Measurements from ENCODE around the gene FXYD7.
"Not testable (repeated sequence)": the region's sequence is repeated elsewhere in the genome, so short reads cannot be mapped to it uniquely, and the experiment has no call there.

The FXYD7 gene

DNA sequence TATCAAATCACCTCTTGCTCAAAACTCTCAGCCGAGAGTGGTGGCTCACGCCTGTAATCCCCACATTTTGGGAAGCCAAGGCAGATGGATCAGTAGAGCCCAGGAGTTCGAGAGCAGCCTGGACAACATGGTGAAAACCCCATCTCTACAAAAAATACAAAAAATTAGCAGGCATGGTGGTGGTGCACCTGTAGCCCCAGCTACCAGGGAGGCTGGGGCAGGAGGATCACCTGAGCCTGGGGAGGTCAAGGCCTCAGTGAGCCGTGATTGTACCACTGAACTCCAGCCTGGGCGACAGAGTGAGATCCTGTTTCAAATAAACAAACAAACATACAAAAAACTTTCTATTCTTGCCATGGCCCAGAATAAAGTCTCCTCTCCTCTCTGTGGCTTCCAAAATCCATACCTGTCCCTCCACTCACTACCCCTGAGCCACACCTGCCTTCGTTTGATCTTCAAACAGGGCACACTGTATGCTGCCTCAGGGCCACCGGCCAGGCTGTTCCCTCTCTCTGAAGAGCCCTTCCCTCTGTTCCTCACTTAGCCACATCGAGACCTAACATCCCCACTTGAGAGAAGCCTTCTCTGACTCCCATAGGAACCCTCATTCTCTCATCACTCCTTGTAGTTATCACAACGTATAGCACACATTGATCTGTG, 14.5 kb upstream of the FXYD7 start:
- DNase-seq, result no peak

GRCh38 chr19:35129724-35130274, 13.3 kb upstream of the FXYD7 start:
- not testable (repeated sequence) for DNase-seq

DNA sequence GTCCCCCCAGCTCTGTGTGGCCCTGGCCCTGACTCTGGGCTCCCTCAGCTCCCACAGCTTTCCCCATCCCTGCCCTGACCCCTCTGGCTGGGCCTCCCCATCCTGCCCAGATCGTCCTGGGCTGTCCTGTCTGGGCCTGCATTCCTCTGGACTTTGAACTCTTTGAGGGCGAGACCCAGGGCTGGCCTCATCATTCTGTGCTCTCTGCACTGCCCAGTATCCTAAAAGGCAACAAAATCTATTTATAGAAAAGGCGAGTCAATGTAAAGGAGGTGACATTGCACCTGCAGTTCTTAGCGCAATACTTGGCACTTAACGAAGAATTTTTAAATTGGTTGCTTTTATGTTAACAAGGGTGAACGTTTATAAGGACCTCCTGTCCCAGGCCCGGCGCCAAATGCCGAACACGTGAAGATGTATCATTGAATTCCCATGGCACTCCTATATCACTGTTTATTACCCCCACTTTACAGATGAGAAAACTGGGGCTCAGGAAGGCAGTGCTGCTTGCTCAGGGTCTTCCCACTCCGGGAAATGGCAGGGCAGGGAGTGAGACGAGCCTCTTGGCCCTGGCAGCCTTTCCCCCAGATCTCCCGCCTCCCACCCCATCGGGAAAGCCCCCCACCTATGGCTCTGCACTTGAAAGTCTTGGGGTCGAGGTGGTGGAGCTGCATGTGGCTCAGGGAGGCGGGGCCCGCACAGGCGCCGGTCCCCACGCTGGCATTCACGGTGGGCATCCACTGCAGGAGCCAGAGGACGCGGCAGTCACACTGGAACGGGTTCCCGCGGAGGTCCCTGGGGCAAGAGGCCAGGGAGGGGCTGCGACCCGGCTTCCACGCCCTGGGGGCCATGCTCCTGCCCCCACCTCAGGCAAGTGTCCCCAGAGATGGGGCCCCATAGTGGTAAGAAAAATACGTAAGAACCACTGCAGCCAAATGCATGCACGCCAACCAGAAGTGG, 12.0 kb upstream of the FXYD7 start:
- DNase-seq, result no peak

DNA sequence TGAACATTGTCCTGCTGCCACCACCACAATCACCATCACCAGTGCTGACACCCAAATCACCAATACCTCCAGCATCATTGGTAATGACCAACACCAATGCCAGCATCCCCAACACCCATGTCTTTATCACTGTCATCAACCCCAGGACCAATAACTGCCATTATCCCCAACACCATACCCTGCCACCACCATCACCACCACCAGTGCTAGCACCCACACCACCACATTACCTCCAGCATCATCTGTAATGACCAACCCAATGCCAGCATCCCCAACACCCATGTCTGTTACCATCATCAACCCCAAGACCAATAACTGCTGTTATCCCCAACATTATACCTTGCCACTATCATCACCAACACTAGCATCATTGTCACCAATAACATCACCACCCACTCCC, 10.8 kb upstream of the FXYD7 start:
- no peak for DNase-seq

- DNase-seq, result no peak
Measured at GRCh38 chr19:35133826-35134225, 9.2 kb upstream of the FXYD7 start.

DNA sequence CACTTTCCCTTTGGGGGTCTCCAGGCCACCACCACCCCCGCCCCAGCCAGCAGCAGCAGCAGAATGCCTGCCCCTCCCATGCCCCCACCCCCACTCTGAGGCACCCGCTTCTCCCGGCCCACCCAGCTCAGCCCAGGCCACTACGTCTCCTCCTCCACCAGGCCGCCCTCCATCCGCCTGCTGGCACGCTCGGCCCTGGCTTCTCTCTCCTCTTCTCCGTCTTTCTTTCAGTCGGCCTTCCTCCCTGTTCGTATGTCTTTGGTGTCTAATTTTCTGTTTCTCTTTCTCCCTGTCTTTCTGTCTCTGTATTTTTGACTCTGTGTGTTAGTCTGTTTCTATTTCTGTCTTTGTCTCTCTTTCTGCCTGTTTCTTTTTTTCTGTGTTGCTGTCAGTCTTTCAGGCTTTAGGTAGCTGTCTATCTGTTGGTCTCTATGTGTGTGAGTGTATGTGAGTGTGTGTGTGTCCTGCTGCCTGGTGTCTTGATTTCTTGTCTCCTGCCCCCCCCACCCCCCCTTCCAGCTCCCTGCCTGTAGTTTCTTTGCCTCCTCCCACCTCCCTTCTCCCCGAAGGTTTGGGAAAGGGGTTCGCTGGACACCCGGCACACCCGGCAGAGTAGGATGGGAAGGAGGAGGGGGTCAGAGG, 8.3 kb upstream of the FXYD7 start, which contains the start of gene LGI4:
Gene LGI4, minus strand, starts transcription at position 459 of the 642 bp plus-strand sequence. Its CDS starts 379 bp downstream, at position 80.
- DNase-seq, result no peak

- peak; percentile 53 for DNase-seq
Measured at GRCh38 chr19:35135389-35135909, 7.6 kb upstream of the FXYD7 start.

DNA sequence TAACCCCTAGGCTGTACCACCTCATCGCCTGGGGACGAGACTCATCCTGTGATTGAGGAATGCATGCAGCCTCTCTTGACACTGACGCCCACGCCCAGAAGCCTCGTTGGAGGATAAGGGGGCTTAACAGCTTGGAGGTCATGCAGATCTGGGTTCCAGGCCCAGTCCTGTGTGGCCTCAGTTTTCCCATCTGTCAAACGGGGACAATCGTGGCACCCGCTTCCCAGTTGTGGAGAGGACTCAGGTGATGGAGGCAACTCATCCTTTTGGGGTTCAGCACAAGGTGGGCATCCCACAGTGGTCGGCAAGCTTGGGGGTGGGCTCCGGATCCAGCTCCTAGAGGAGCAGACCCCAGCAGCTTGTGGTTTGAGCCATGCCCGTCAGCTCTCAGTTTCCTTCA, 6.8 kb upstream of the FXYD7 start:
- no peak for DNase-seq

DNA sequence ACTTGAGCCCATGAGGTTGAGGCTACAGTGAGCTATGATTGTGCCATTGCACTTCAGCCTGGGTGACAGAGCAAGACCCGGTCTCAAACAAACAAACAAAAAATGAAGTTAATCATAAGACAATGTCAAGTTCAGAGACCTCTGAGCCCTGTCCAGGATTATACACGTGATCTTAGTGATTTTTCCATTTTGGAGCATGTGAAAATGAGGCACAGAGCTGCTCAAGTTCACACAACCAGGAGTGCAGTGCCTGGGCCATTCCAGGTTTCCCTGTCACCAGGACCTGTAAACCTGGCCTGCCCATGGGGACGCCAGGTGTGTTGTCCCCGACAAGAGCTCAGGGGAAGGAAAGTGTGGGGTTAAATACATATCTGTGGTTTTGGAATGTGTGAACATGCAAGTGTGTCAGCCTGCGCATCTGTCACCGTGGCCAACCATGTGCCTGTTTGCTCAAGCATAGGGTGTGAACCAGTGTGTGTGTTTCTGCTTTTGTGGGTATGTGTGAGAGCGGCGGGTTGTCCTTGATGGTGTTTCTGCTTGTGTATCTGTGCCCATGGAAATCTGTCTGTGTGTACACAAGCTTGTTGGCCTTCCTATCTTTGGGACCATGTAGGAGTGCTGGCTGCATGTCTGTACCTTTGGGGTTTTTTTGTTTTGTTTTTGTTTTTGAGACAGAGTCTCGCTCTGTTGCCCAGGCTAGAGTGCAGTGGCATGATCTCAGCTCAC, 5.9 kb upstream of the FXYD7 start:
- DNase-seq, result no peak

DNA sequence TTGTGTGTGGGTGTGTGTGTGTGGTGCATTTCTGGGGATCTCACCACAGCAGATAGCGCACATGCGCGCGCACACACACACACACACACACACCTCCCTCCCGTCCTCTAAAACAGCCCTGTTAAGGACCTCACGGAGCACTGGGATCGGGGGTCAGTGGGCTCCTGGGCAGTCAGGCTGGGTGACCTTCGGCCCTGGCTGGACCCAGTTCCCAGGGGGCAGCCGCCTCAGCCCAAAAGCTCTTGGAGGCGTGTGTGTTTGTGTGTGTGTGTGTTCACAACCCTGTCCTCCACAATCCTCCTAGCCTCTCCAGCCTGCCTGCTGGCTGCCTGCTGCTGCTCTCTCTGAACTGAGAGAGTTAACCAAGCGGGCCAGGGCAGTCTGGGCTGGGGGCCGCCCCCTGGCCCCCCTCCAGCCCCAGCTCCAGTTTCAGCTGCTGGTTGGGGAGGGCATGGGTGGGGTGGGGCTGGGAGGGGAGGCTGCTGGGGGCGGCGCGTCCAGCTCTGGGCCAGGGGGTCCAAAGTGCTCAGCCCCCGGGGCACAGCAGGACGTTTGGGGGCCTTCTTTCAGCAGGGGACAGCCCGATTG, 4.7 kb upstream of the FXYD7 start, which contains the start of gene FXYD1:
Gene FXYD1, plus strand, starts transcription at position 520 of the 588 bp plus-strand sequence. CDS start 1,256 bp downstream, outside the sequence.
- no peak for DNase-seq

DNA sequence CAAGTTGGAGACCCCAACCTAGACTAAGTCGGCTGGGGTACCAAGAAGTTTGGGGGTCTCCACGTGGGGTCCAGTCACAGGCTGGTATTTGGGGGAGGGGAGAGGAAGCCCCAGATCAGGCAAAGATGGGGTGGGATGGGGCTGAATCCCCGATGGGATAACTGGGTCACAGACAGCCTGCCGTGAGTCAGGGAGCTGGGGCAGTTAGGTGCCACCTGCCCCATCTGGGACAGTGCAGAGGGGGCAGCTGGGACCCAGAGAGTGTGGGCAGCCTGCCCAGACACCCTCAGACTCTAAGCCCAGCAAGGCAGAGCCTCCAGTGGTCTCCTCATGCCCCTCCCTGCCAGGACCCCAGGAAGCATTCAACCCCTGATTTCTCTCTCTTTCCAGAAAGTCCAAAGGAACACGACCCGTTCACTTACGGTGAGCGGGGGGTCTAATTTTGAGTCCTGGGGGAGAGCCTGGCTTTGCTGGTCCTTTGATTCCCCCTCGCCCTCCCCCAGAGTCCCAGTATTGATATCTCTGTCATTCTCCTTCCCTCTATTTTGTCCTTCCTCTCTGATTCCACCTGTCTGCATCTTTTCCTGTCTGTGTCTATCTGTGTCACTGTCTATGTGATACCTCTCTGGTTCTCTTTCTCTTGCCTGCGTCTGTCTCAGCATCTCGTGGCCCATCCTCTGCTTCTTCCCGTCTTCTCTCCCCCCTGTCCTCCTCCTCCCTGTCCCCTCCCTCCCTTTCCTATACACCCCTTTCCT, 2.7 kb upstream of the FXYD7 start:
- DNase-seq, result no peak

DNA sequence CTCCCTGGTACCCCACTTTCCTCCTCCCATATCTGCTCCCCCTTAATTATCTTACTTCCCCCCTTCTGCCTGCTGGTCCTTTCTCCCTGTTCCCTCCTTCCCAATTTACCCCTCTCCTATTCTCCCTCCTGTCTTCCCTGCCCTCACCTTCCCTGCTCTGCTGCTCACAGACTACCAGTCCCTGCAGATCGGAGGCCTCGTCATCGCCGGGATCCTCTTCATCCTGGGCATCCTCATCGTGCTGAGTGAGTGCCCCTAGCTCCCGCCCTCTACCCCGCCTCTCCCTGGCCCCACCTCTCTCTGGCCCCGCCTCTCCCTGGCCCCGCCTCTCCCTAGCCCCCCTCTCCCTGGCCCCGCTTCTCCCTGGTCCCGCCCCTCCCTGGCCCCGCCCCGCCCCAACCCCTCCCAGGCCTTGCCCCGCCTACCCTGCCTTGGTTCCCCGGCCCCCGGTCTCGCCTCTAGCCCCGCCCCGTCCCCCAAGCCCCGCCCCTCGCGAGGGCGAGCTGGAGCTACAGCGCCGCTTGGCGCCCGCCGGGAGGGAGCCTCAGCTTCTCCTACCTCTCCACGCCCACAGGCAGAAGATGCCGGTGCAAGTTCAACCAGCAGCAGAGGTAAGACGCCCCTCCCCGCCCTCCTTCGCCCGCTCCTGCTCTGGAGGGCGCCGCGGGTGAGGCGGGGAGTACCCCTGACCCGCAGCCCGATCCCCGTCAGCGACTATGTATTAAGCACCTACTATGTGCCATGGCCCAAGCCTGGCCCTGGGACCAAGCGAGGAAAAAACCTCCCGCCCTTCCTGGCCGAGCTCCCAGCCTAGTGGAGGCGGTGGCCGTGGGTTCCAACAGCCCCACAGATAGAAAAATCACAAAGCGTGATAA, 1.9 kb upstream of the FXYD7 start:
- peak; percentile 87 for DNase-seq

- DNase-seq, result no peak
Measured at GRCh38 chr19:35141837-35142605, 1.0 kb upstream of the FXYD7 start.

GRCh38 chr19:35142606-35143230, 337 bp upstream of the FXYD7 start:
- DNase-seq, result peak; percentile 38

- no peak for DNase-seq
Measured at GRCh38 chr19:35143818-35144217, 763 bp downstream of the FXYD7 start.

DNA sequence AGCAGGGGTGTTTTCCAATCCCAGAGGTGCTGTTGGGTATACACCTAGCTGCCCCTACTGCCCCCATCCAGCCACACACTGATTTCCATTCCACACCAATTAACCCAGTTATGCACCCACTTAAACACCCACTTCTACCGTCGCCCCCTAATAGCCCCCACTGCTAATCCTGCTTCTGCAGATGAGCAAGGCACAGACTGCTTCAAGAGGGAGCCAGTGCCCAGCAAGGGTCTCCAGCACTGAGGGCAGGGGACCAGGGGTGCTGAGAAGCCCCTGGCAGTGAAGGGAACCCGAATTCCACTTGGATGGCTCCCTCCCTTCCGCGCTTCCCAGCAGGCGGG, 1.2 kb downstream of the FXYD7 start:
- DNase-seq, result no peak

DNA sequence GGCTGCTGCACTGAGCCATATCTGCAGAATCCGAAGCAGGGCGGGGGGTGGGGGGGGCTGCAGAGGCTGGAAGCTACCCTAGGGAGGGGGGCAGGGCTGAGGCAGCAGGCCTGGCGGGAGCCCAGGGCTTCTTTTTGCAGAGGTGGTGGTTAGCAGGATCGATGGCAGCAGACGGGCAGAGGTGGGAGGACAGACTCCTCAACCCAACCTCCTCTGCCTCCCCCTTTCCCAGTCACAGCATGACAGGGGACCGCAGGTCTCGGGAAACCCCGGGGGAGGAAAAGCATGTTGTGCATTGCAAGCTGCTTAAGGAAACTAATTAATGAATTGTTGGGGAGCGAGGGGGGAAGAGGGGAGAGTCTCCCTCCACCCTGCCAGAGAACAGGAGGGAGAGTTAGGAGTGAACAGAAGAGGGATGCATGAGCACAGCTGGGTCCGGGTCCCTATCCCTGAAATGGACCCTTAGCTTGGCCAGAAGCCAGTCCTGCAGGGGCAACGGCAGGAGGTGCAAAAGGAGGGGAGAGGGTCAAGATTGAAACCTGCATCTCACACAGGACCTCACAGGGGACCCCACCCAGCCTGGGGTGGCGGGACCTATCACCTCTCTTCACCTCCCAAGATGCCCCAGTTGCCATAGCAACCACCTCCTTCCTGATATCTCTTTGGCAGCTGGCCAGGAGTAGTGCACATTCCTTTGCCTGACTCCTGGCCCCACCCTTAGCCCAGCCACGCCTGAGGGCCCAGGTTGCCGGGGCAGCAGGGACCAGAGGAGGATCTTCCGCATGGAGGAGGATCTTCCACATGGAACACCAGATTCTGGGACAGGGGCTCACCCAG, 1.8 kb downstream of the FXYD7 start:
- DNase-seq, result no peak
